H9 (cell line): ENCODE measurements around the gene HPDL. TPM values are rescaled to one million over a fixed set of nuclear protein-coding genes. Genes with fewer than 3 reads are reported as not detected.

ENCODE experiments used
- DNase-seq: peaks from one replicate; pipeline ENCODE4 v3.0.0-alpha.2; 2017
- H2AFZ ChIP-seq: one replicate; pipeline ENCODE4 v1.6.1; 2013; ENCODE audit warnings: mild to moderate bottlenecking, low read length, control low read depth, moderate library complexity
- H2AK5ac ChIP-seq: 2 replicates; pipeline ENCODE4 v1.6.1; 2013; ENCODE audit warnings: low read length, control low read depth, mixed read lengths; ENCODE audit not compliant: insufficient read length
- H2BK120ac ChIP-seq: one replicate; pipeline ENCODE4 v1.6.1; 2013; ENCODE audit warnings: low read depth, mild to moderate bottlenecking, low read length, control low read depth, inconsistent platforms; ENCODE audit not compliant: poor library complexity, severe bottlenecking
- H2BK12ac ChIP-seq: 2 replicates; pipeline ENCODE4 v1.6.1; 2013; ENCODE audit warnings: low read length, control low read depth, mixed read lengths, low read depth; ENCODE audit not compliant: insufficient read length
- H2BK15ac ChIP-seq: 2 replicates; pipeline ENCODE4 v1.6.1; 2013; ENCODE audit warnings: low read depth, low read length, control low read depth
- H2BK20ac ChIP-seq: one replicate; pipeline ENCODE4 v1.6.1; 2013; ENCODE audit warnings: low read depth, mild to moderate bottlenecking, low read length, control low read depth, inconsistent platforms; ENCODE audit not compliant: poor library complexity, severe bottlenecking
- H2BK5ac ChIP-seq: 2 replicates; pipeline ENCODE4 v1.6.1; 2013; ENCODE audit warnings: low read length, control low read depth, mixed read lengths; ENCODE audit not compliant: insufficient read length
- H3K14ac ChIP-seq: 2 replicates; pipeline ENCODE4 v1.6.1; 2013; ENCODE audit warnings: low read length, control low read depth; ENCODE audit not compliant: insufficient read depth
- H3K18ac ChIP-seq: 2 replicates; pipeline ENCODE4 v1.6.1; 2013; ENCODE audit warnings: low read depth, mild to moderate bottlenecking, mixed read lengths, low read length, control low read depth; ENCODE audit not compliant: insufficient read length
- H3K23ac ChIP-seq: 2 replicates; pipeline ENCODE4 v1.6.1; 2013; ENCODE audit warnings: low read length, control low read depth, mixed read lengths, low read depth; ENCODE audit not compliant: insufficient read length
- H3K23me2 ChIP-seq: 2 replicates; pipeline ENCODE4 v1.6.1; 2013; ENCODE audit warnings: low read depth, mild to moderate bottlenecking, mixed read lengths, low read length, control low read depth; ENCODE audit not compliant: insufficient read length, poor library complexity, severe bottlenecking
- H3K27ac ChIP-seq: 2 replicates; pipeline ENCODE4 v1.5.1; 2013; ENCODE audit warnings: low read length, control low read depth, mixed read lengths, low read depth; ENCODE audit not compliant: insufficient read length
- H3K27me3 ChIP-seq: 2 replicates; pipeline ENCODE4 v1.6.1; 2013; ENCODE audit warnings: low read length, control low read depth, inconsistent platforms; ENCODE audit not compliant: insufficient read depth
- H3K4ac ChIP-seq: 2 replicates; pipeline ENCODE4 v1.6.1; 2013; ENCODE audit warnings: low read depth, mild to moderate bottlenecking, control low read depth, inconsistent platforms, low read length, moderate library complexity
- H3K4me1 ChIP-seq: 2 replicates; pipeline ENCODE4 v1.6.1; 2013; ENCODE audit warnings: low read length, control low read depth, inconsistent platforms; ENCODE audit not compliant: insufficient read depth
- H3K4me2 ChIP-seq: 2 replicates; pipeline ENCODE4 v1.6.1; 2013; ENCODE audit warnings: low read length, control low read depth, mixed read lengths; ENCODE audit not compliant: insufficient read length, insufficient read depth
- H3K56ac ChIP-seq: 2 replicates; pipeline ENCODE4 v1.6.1; 2013; ENCODE audit warnings: low read depth, mild to moderate bottlenecking, mixed read lengths, low read length, control low read depth; ENCODE audit not compliant: insufficient read length
- H3K79me1 ChIP-seq: 2 replicates; pipeline ENCODE4 v1.6.1; 2013; ENCODE audit warnings: low read depth, mild to moderate bottlenecking, moderate library complexity, low read length, control low read depth, inconsistent platforms; ENCODE audit not compliant: insufficient read depth, poor library complexity, severe bottlenecking
- H3K79me2 ChIP-seq: 2 replicates; pipeline ENCODE4 v1.6.1; 2013; ENCODE audit warnings: low read length, control low read depth, inconsistent platforms; ENCODE audit not compliant: insufficient read depth
- H3K9ac ChIP-seq: 2 replicates; pipeline ENCODE4 v1.6.1; 2013; ENCODE audit warnings: low read length, control low read depth, mixed read lengths; ENCODE audit not compliant: insufficient read length; ENCODE audit errors: extremely low read depth
- H3K9me3 ChIP-seq: one replicate; pipeline ENCODE4 v1.6.1; 2013; ENCODE audit warnings: low read depth, low read length, inconsistent platforms; ENCODE audit not compliant: control insufficient read depth
- H3T11ph ChIP-seq: one replicate; pipeline ENCODE4 v1.6.1; 2013; ENCODE audit warnings: mild to moderate bottlenecking, low read length, control low read depth, inconsistent platforms
- H4K20me1 ChIP-seq: one replicate; pipeline ENCODE4 v1.6.1; 2013; ENCODE audit not compliant: control insufficient read depth, insufficient read length, insufficient read depth
- H4K5ac ChIP-seq: 2 replicates; pipeline ENCODE4 v1.6.1; 2013; ENCODE audit warnings: low read depth, mild to moderate bottlenecking, mixed read lengths, low read length, control low read depth; ENCODE audit not compliant: insufficient read length
- H4K8ac ChIP-seq: replicated peaks from 2 replicates; pipeline ENCODE4 v1.6.1; 2013; ENCODE audit warnings: low read length, control low read depth, mixed read lengths, low read depth; ENCODE audit not compliant: insufficient read length
- H4K91ac ChIP-seq: 2 replicates; pipeline ENCODE4 v1.6.1; 2013; ENCODE audit warnings: low read depth, mild to moderate bottlenecking, moderate library complexity, mixed read lengths, low read length, control low read depth; ENCODE audit not compliant: insufficient read length
- H3K27ac Mint-ChIP-seq, 3 experiments: 2 replicates in 2 of 3; 3 replicates in 1 of 3; pipeline ENCODE4 v1.8.0; 2020 to 2021; ENCODE audit warnings: mixed read lengths in 3 of 3, mild to moderate bottlenecking in 1 of 3, moderate library complexity in 1 of 3
- H3K27me3 Mint-ChIP-seq: 2 replicates; pipeline ENCODE4 v1.8.0; 2021; ENCODE audit warnings: low read depth, mild to moderate bottlenecking, moderate library complexity, mixed read lengths
- H3K36me3 Mint-ChIP-seq, 3 experiments: 2 replicates in 2 of 3; 3 replicates in 1 of 3; pipeline ENCODE4 v1.8.0; 2020 to 2021; ENCODE audit warnings: low read depth in 3 of 3, mixed read lengths in 3 of 3; ENCODE audit not compliant: insufficient read depth in 1 of 3
- H3K4me1 Mint-ChIP-seq, 2 experiments: 2 replicates each; pipeline ENCODE4 v1.8.0; 2020; ENCODE audit warnings: mixed read lengths in 2 of 2
- H3K4me3 Mint-ChIP-seq, 2 experiments: 2 replicates in 1 of 2; 3 replicates in 1 of 2; pipeline ENCODE4 v1.8.0; 2020 to 2021; ENCODE audit warnings: mild to moderate bottlenecking in 2 of 2, mixed read lengths in 2 of 2, moderate library complexity in 1 of 2
- H3K9me3 Mint-ChIP-seq, 2 experiments: 2 replicates in 1 of 2; 3 replicates in 1 of 2; pipeline ENCODE4 v1.8.0; 2020; ENCODE audit warnings: mild to moderate bottlenecking in 2 of 2, mixed read lengths in 2 of 2, moderate library complexity in 1 of 2
- CTCF ChIP-seq: fragments of 200-600 bp; sonication (generic); conservative IDR thresholded peaks from 3 replicates; pipeline ENCODE4 v1.8.0; 2021; ENCODE audit warnings: antibody characterized with exemption, mild to moderate bottlenecking
- WGBS: extraction: QIAGEN DNeasy Blood & Tissue Kit; methylation state at CpG from one replicate; pipeline ENCODE4 v1.1.7; 2013; ENCODE audit warnings: missing lambda C conversion rate, low lambda C conversion rate, mixed read lengths; ENCODE audit not compliant: insufficient read length; ENCODE audit errors: extremely low coverage; 5-methylcytosine and 5-hydroxymethylcytosine counted together
- total RNA-seq: library from RNA; stranded (reverse); gene quantifications from 2 replicates; pipeline ENCODE4 v1.2.1, GENCODE V29; 2021

The HPDL gene
- total RNA-seq, 1 experiment from 2014 or later: 10.6 TPM

GRCh38 chr1:45348966-45349677, 22.4 kb downstream of the HPDL start:
- Mint-ChIP-seq H3K27me3 (no peaks in the 10 kb centered on the region), H3K4me3 (no peak overlapping the region), H3K9me3 (no peaks in the 10 kb centered on the region), H3K4me1 (no peaks in the 10 kb centered on the region), H3K27ac (peak overlapping the region in 1 of 3 experiments; percentile 31; a peak in 2 of 7 replicates), H3K36me3 (peaks cover 6 to 24% (median 6%) of the 10 kb centered on the region in 3 experiments; a peak in 5 of 7 replicates)
- Histone ChIP-seq H2BK12ac (no peak overlapping the region), H4K20me1 (no peaks in the 10 kb centered on the region), H3K56ac (no peak overlapping the region), H3K27ac (no peak overlapping the region), H2BK5ac (no peak overlapping the region), H2AFZ (no peak overlapping the region), H4K91ac (no peak overlapping the region), H3K79me1 (no peaks in the 10 kb centered on the region), H4K5ac (no peak overlapping the region), H3K23ac (no peak overlapping the region), H3T11ph (no peak overlapping the region), H3K9ac (no peak overlapping the region), H2BK120ac (no peak overlapping the region), H3K4me2 (no peak overlapping the region), H3K18ac (no peak overlapping the region), H3K27me3 (no peaks in the 10 kb centered on the region), H3K14ac (no peak overlapping the region), H3K9me3 (no peaks in the 10 kb centered on the region), H3K23me2 (no peaks in the 10 kb centered on the region), H3K4me1 (no peaks in the 10 kb centered on the region), H3K4ac (no peak overlapping the region), H2AK5ac (no peak overlapping the region), H2BK20ac (no peak overlapping the region), H3K79me2 (no peaks in the 10 kb centered on the region), H4K8ac (no peak overlapping the region), H2BK15ac (no peak overlapping the region)
- no peak for TF ChIP-seq CTCF
- no CpG with 5 or more reads among the region's 3 CpGs for WGBS
- DNase-seq: no peak
